WERI-Rb-1 (cell line): ENCODE results near the gene TTC7B.

Experiments
- DNase-seq: peaks from one replicate; pipeline ENCODE4 v3.0.0-alpha.2; 2020
- H3K27ac ChIP-seq: fragments of 250-450 bp; sonication (Bioruptor Pico); 2 replicates; pipeline ENCODE4 v1.5.1; 2020; ENCODE audit warnings: mild to moderate bottlenecking, moderate library complexity
- H3K27me3 ChIP-seq: fragments of 250-450 bp; sonication (Bioruptor Pico); 2 replicates; pipeline ENCODE4 v1.5.1; 2021; ENCODE audit warnings: mild to moderate bottlenecking, low read depth, moderate library complexity; ENCODE audit not compliant: insufficient read depth, severe bottlenecking
- H3K36me3 ChIP-seq: fragments of 250-450 bp; sonication (Bioruptor Pico); 2 replicates; pipeline ENCODE4 v1.5.1; 2020; ENCODE audit warnings: mild to moderate bottlenecking, moderate library complexity
- H3K4me3 ChIP-seq: 2 replicates; pipeline ENCODE4 v1.5.1; 2011; ENCODE audit warnings: low read depth, mild to moderate bottlenecking, control low read depth, low read length
- H3K9me3 ChIP-seq: fragments of 250-450 bp; sonication (Bioruptor Pico); 2 replicates; pipeline ENCODE4 v1.5.1; 2021; ENCODE audit warnings: mild to moderate bottlenecking, moderate library complexity; ENCODE audit not compliant: severe bottlenecking
- TF ChIP-seq, protein P1 (sequence below): IDR thresholded peaks from 2 replicates; pipeline ENCODE4 v1.5.1; 2011; ENCODE audit warnings: low read depth, mild to moderate bottlenecking, control low read depth, inconsistent platforms, low read length

Gene TTC7B

DNA sequence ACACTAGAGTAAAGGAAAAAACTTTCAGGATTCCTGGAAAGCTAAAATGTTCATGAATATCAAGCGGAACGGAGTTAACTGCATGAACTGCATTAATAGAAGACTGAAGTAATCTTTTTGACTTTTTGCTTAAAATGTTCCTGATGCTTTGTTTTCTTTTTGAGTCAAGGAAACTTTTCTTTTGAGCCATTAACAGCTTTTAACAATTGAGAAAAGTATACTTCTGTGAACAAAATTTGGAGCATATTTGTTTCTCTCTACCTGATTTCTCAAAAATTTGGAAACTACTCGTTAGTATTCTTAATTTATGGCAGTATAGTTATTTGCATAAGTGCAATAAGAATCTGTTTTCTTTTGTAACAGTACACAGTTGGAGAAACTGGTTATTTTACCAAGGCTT, 340.9 kb downstream of the TTC7B start:
- H3K27ac ChIP-seq = no peak overlapping the region
- no peak for DNase-seq
- TF ChIP-seq, protein P1, sequence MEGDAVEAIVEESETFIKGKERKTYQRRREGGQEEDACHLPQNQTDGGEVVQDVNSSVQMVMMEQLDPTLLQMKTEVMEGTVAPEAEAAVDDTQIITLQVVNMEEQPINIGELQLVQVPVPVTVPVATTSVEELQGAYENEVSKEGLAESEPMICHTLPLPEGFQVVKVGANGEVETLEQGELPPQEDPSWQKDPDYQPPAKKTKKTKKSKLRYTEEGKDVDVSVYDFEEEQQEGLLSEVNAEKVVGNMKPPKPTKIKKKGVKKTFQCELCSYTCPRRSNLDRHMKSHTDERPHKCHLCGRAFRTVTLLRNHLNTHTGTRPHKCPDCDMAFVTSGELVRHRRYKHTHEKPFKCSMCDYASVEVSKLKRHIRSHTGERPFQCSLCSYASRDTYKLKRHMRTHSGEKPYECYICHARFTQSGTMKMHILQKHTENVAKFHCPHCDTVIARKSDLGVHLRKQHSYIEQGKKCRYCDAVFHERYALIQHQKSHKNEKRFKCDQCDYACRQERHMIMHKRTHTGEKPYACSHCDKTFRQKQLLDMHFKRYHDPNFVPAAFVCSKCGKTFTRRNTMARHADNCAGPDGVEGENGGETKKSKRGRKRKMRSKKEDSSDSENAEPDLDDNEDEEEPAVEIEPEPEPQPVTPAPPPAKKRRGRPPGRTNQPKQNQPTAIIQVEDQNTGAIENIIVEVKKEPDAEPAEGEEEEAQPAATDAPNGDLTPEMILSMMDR = no peak
- H3K9me3 ChIP-seq = peaks cover 26% of the 10 kb centered on the region
- peaks cover 5% of the 10 kb centered on the region for H3K27me3 ChIP-seq
- no peak overlapping the region for H3K4me3 ChIP-seq
- no peaks in the 10 kb centered on the region for H3K36me3 ChIP-seq
